ENCODE measurements around the gene TOM1L2.

DNA sequence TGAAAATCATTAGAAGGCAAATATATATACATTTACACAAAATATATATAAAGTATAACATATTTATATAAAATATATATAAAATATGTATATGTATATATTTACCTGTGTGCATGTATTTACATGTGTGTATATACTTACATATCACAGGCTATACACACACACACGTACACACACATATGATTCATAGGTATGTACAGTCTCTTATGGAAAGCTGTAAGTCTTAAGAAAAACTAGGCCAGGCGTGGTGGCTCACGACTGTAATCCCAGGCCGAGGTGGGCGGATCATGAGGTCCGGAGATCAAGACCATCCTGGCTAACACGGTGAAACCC, 14.7 kb downstream of the TOM1L2 start:
- TF ChIP-seq, protein P1, sequence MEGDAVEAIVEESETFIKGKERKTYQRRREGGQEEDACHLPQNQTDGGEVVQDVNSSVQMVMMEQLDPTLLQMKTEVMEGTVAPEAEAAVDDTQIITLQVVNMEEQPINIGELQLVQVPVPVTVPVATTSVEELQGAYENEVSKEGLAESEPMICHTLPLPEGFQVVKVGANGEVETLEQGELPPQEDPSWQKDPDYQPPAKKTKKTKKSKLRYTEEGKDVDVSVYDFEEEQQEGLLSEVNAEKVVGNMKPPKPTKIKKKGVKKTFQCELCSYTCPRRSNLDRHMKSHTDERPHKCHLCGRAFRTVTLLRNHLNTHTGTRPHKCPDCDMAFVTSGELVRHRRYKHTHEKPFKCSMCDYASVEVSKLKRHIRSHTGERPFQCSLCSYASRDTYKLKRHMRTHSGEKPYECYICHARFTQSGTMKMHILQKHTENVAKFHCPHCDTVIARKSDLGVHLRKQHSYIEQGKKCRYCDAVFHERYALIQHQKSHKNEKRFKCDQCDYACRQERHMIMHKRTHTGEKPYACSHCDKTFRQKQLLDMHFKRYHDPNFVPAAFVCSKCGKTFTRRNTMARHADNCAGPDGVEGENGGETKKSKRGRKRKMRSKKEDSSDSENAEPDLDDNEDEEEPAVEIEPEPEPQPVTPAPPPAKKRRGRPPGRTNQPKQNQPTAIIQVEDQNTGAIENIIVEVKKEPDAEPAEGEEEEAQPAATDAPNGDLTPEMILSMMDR (IDR thresholded peaks at IDR 0.05), result no peak
- no peak for TF ChIP-seq POLR2A (IDR thresholded peaks at IDR 0.05)

Data from adrenal gland (tissue), 5 donors.